Neural cell (in vitro differentiated cells): ENCODE measurements around the gene SDK2. TPM values are rescaled to one million over a fixed set of nuclear protein-coding genes. Genes with fewer than 3 reads are reported as not detected.

Experiments used
- H2AFZ ChIP-seq: fragments of 200-600, 300-800 bp; sonication (generic), shearing (Covaris generic); 2 replicates; pipeline ENCODE4 v1.6.0; 2014; ENCODE audit warnings: low read depth, mild to moderate bottlenecking, antibody characterized with exemption, low read length, moderate library complexity
- H3F3A ChIP-seq: fragments of 200-600 bp; shearing (Covaris generic); 2 replicates; pipeline ENCODE4 v1.6.1; 2016; ENCODE audit warnings: mild to moderate bottlenecking, moderate library complexity, mixed read lengths, antibody characterized with exemption, low read length; ENCODE audit not compliant: insufficient read depth, poor library complexity, severe bottlenecking
- H3K27ac ChIP-seq: fragments of 200-600, 300-800 bp; sonication (generic), shearing (Covaris generic); 2 replicates; pipeline ENCODE4 v1.5.1; 2014; ENCODE audit warnings: mild to moderate bottlenecking, low read length, moderate library complexity
- H3K27me3 ChIP-seq: fragments of 300-800, 200-600 bp; sonication (generic), shearing (Covaris generic); 2 replicates; pipeline ENCODE4 v1.6.0; 2014; ENCODE audit warnings: mild to moderate bottlenecking, low read depth, low read length, moderate library complexity; ENCODE audit not compliant: insufficient read depth
- H3K36me3 ChIP-seq: fragments of 300-800, 200-600 bp; sonication (generic), shearing (Covaris generic); 2 replicates; pipeline ENCODE4 v1.5.1; 2014; ENCODE audit warnings: mild to moderate bottlenecking, antibody characterized with exemption, low read length, moderate library complexity; ENCODE audit not compliant: insufficient read depth
- H3K4me2 ChIP-seq: fragments of 300-800, 200-600 bp; sonication (generic), shearing (Covaris generic); 2 replicates; pipeline ENCODE4 v1.6.0; 2014; ENCODE audit warnings: mild to moderate bottlenecking, low read length
- H3K4me3 ChIP-seq: fragments of 300-800, 200-600 bp; sonication (generic), shearing (Covaris generic); 2 replicates; pipeline ENCODE4 v1.5.1; 2014; ENCODE audit warnings: mild to moderate bottlenecking, low read length, moderate library complexity
- H3K79me2 ChIP-seq: fragments of 200-600 bp; shearing (Covaris generic); replicated peaks from 2 replicates; pipeline ENCODE4 v1.6.0; 2014; ENCODE audit warnings: mild to moderate bottlenecking, low read length, moderate library complexity; ENCODE audit not compliant: insufficient read depth
- H3K9ac ChIP-seq: fragments of 300-800, 200-600 bp; sonication (generic), shearing (Covaris generic); 2 replicates; pipeline ENCODE4 v1.6.1; 2016; ENCODE audit warnings: mild to moderate bottlenecking, low read length, mixed read lengths
- H3K9me2 ChIP-seq: fragments of 200-600 bp; shearing (Covaris generic); 2 replicates; pipeline ENCODE4 v1.6.1; 2016; ENCODE audit warnings: mild to moderate bottlenecking, low read length, mixed read lengths; ENCODE audit not compliant: insufficient read depth
- H3K9me3 ChIP-seq: fragments of 200-600, 300-800 bp; sonication (generic), shearing (Covaris generic); 2 replicates; pipeline ENCODE4 v1.6.1; 2016; ENCODE audit warnings: mild to moderate bottlenecking, mixed run types, low read length, moderate library complexity, mixed read lengths
- H4K20me1 ChIP-seq: fragments of 200-600 bp; shearing (Covaris generic); 2 replicates; pipeline ENCODE4 v1.6.1; 2016; ENCODE audit warnings: mild to moderate bottlenecking, mixed run types; ENCODE audit not compliant: insufficient read depth
- CTCF ChIP-seq: fragments of 450-650 bp; IDR thresholded peaks from 2 replicates; pipeline ENCODE4 v1.5.1; 2014; ENCODE audit warnings: antibody characterized with exemption, mild to moderate bottlenecking, moderate library complexity; ENCODE audit not compliant: poor library complexity, severe bottlenecking
- EP300 ChIP-seq: fragments of 450-650 bp; conservative IDR thresholded peaks from 2 replicates; pipeline ENCODE4 v1.6.1; 2014; ENCODE audit warnings: antibody characterized with exemption, mild to moderate bottlenecking, moderate library complexity; ENCODE audit not compliant: poor library complexity, severe bottlenecking
- EZH2 ChIP-seq: fragments of 200-600, 300-800 bp; shearing (Covaris generic), sonication (generic); IDR thresholded peaks from 2 replicates; pipeline ENCODE4 v1.6.1; 2014; ENCODE audit warnings: antibody characterized with exemption, low read length, borderline replicate concordance, mild to moderate bottlenecking; ENCODE audit not compliant: insufficient read depth, poor library complexity, severe bottlenecking
- MXI1 ChIP-seq: fragments of 450-650 bp; conservative IDR thresholded peaks from 2 replicates; pipeline ENCODE4 v1.6.1; 2014; ENCODE audit warnings: antibody characterized with exemption, mild to moderate bottlenecking; ENCODE audit not compliant: poor library complexity, severe bottlenecking
- POLR2AphosphoS5 ChIP-seq: IDR thresholded peaks from 2 replicates; pipeline ENCODE4 v1.6.1; 2012
- RAD21 ChIP-seq: fragments of 450-650 bp; conservative IDR thresholded peaks from 2 replicates; pipeline ENCODE4 v1.6.1; 2014; ENCODE audit warnings: antibody characterized with exemption, mild to moderate bottlenecking, moderate library complexity
- REST ChIP-seq: IDR thresholded peaks from 2 replicates; pipeline ENCODE4 v1.6.1; 2012; ENCODE audit warnings: borderline replicate concordance
- SMC3 ChIP-seq: fragments of 450-650 bp; conservative IDR thresholded peaks from 2 replicates; pipeline ENCODE4 v1.6.1; 2014; ENCODE audit warnings: antibody characterized with exemption, mild to moderate bottlenecking, moderate library complexity; ENCODE audit not compliant: poor library complexity
- TAF1 ChIP-seq: IDR thresholded peaks from 2 replicates; pipeline ENCODE4 v1.6.1; 2012; ENCODE audit warnings: low read depth
- polyA plus RNA-seq: library from polyadenylated mRNA; depleted of rRNA; stranded (reverse); fragments of >200 nt; gene quantifications from 2 replicates; pipeline ENCODE4 v1.2.3, GENCODE V29; 2014

Gene SDK2
- polyA plus RNA-seq, 1 donor from 2014 or later, result 0.73 TPM

- Histone ChIP-seq H3K9me2 (no peaks in the 10 kb centered on the region), H4K20me1 (no peaks in the 10 kb centered on the region), H3K9me3 (no peaks in the 10 kb centered on the region), H3K27me3 (no peaks in the 10 kb centered on the region), H3K9ac (no peak overlapping the region), H3F3A (no peaks in the 10 kb centered on the region), H3K4me2 (no peak overlapping the region), H3K36me3 (no peaks in the 10 kb centered on the region), H3K79me2 (no peaks in the 10 kb centered on the region), H2AFZ (no peak overlapping the region), H3K4me3 (no peak overlapping the region), H3K27ac (no peak overlapping the region)
- TF ChIP-seq CTCF, result no peak
- no peak for TF ChIP-seq TAF1
- TF ChIP-seq POLR2AphosphoS5, result no peak
- TF ChIP-seq REST, result no peak
- no peak for TF ChIP-seq EZH2
- TF ChIP-seq MXI1, result no peak
- TF ChIP-seq SMC3, result no peak
- no peak for TF ChIP-seq EP300
- no peak for TF ChIP-seq RAD21
Measured at GRCh38 chr17:73586275-73586832, 57.9 kb downstream of the SDK2 start.

- Histone ChIP-seq H3K9me3 (no peaks in the 10 kb centered on the region), H3F3A (no peaks in the 10 kb centered on the region), H3K79me2 (no peaks in the 10 kb centered on the region), H4K20me1 (no peaks in the 10 kb centered on the region), H3K4me3 (no peak overlapping the region), H3K9me2 (no peaks in the 10 kb centered on the region), H2AFZ (no peak overlapping the region), H3K36me3 (no peaks in the 10 kb centered on the region), H3K27ac (no peak overlapping the region), H3K27me3 (no peaks in the 10 kb centered on the region), H3K4me2 (no peak overlapping the region), H3K9ac (no peak overlapping the region)
- TF ChIP-seq POLR2AphosphoS5 (no peak), EZH2 (no peak), MXI1 (no peak), EP300 (no peak), TAF1 (no peak), REST (no peak), RAD21 (no peak), CTCF (no peak), SMC3 (no peak)
Measured at GRCh38 chr17:73585583-73585982, 58.7 kb downstream of the SDK2 start.
